ENCODE results near the gene POU4F1.

Gene POU4F1

GRCh38 chr13:78608252-78608687, 4.9 kb upstream of the POU4F1 start:
- DNase-seq (ENCODE audit: low read depth), result no peak
- H3K4me3 ChIP-seq (ENCODE audit: low read depth, low read length), result peak overlapping the region; percentile 51

GRCh38 chr13:78607409-78608251, 4.3 kb upstream of the POU4F1 start:
- DNase-seq (ENCODE audit: low read depth), result no peak
- no peak overlapping the region for H3K4me3 ChIP-seq (ENCODE audit: low read depth, low read length)

GRCh38 chr13:78606471-78607408, 3.4 kb upstream of the POU4F1 start:
- H3K4me3 ChIP-seq (ENCODE audit: low read depth, low read length), result no peak overlapping the region
- no peak for DNase-seq (ENCODE audit: low read depth)

GRCh38 chr13:78604782-78605611, 1.6 kb upstream of the POU4F1 start:
- no peak for DNase-seq (ENCODE audit: low read depth)
- no peak overlapping the region for H3K4me3 ChIP-seq (ENCODE audit: low read depth, low read length)

GRCh38 chr13:78602561-78603239, 652 bp downstream of the POU4F1 start:
- no peak for DNase-seq (ENCODE audit: low read depth)
- peak overlapping the region; percentile 44 for H3K4me3 ChIP-seq (ENCODE audit: low read depth, low read length)

GRCh38 chr13:78601874-78602560, 1.3 kb downstream of the POU4F1 start:
- no peak overlapping the region for H3K4me3 ChIP-seq (ENCODE audit: low read depth, low read length)
- no peak for DNase-seq (ENCODE audit: low read depth)

GRCh38 chr13:78601124-78601873, 2.1 kb downstream of the POU4F1 start:
- no peak overlapping the region for H3K4me3 ChIP-seq (ENCODE audit: low read depth, low read length)
- DNase-seq (ENCODE audit: low read depth), result no peak

- no peak for DNase-seq (ENCODE audit: low read depth)
Measured at GRCh38 chr13:78600280-78600883, 3.0 kb downstream of the POU4F1 start.

GRCh38 chr13:78599645-78600279, 3.6 kb downstream of the POU4F1 start:
- no peak overlapping the region for H3K4me3 ChIP-seq (ENCODE audit: low read depth, low read length)
- no peak for DNase-seq (ENCODE audit: low read depth)

More at GRCh38 chr13:78600280-78600883, 3.0 kb downstream of the POU4F1 start:
- no peak overlapping the region for H3K4me3 ChIP-seq (ENCODE audit: low read depth, low read length)

- no peak overlapping the region for H3K4me3 ChIP-seq (ENCODE audit: low read depth, low read length)
- DNase-seq (ENCODE audit: low read depth), result no peak
Measured at GRCh38 chr13:78598966-78599644, 4.2 kb downstream of the POU4F1 start.

GRCh38 chr13:78598116-78598781, 5.1 kb downstream of the POU4F1 start:
- no peak for DNase-seq (ENCODE audit: low read depth)
- no peak overlapping the region for H3K4me3 ChIP-seq (ENCODE audit: low read depth, low read length)

GRCh38 chr13:78597602-78597932, 5.8 kb downstream of the POU4F1 start:
- DNase-seq (ENCODE audit: low read depth), result no peak
- H3K4me3 ChIP-seq (ENCODE audit: low read depth, low read length), result no peak overlapping the region

- DNase-seq (ENCODE audit: low read depth), result no peak
- H3K4me3 ChIP-seq (ENCODE audit: low read depth, low read length), result peak overlapping the region; percentile 31
Measured at GRCh38 chr13:78596736-78597601, 6.4 kb downstream of the POU4F1 start.

GRCh38 chr13:78596399-78596735, 7.0 kb downstream of the POU4F1 start:
- no peak for DNase-seq (ENCODE audit: low read depth)
- peak overlapping the region; percentile 31 for H3K4me3 ChIP-seq (ENCODE audit: low read depth, low read length)
